Measurements from ENCODE around the gene OBSCN. TPM values are rescaled to one million over a fixed set of nuclear protein-coding genes. Genes with fewer than 3 reads are reported as not detected.

OBSCN gene, protein sequence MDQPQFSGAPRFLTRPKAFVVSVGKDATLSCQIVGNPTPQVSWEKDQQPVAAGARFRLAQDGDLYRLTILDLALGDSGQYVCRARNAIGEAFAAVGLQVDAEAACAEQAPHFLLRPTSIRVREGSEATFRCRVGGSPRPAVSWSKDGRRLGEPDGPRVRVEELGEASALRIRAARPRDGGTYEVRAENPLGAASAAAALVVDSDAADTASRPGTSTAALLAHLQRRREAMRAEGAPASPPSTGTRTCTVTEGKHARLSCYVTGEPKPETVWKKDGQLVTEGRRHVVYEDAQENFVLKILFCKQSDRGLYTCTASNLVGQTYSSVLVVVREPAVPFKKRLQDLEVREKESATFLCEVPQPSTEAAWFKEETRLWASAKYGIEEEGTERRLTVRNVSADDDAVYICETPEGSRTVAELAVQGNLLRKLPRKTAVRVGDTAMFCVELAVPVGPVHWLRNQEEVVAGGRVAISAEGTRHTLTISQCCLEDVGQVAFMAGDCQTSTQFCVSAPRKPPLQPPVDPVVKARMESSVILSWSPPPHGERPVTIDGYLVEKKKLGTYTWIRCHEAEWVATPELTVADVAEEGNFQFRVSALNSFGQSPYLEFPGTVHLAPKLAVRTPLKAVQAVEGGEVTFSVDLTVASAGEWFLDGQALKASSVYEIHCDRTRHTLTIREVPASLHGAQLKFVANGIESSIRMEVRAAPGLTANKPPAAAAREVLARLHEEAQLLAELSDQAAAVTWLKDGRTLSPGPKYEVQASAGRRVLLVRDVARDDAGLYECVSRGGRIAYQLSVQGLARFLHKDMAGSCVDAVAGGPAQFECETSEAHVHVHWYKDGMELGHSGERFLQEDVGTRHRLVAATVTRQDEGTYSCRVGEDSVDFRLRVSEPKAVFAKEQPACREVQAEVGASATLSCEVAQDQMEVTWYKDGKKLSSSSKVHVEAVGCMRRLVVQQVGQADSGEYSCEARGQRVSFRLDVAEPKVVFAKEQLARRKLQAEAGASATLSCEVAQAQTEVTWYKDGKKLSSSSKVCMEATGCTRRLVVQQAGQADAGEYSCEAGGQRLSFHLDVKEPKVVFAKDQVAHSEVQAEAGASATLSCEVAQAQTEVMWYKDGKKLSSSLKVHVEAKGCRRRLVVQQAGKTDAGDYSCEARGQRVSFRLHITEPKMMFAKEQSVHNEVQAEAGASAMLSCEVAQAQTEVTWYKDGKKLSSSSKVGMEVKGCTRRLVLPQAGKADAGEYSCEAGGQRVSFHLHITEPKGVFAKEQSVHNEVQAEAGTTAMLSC (N-terminal part only)
- total RNA-seq = 3.8 and 13.4 TPM in 2 replicates

DNA sequence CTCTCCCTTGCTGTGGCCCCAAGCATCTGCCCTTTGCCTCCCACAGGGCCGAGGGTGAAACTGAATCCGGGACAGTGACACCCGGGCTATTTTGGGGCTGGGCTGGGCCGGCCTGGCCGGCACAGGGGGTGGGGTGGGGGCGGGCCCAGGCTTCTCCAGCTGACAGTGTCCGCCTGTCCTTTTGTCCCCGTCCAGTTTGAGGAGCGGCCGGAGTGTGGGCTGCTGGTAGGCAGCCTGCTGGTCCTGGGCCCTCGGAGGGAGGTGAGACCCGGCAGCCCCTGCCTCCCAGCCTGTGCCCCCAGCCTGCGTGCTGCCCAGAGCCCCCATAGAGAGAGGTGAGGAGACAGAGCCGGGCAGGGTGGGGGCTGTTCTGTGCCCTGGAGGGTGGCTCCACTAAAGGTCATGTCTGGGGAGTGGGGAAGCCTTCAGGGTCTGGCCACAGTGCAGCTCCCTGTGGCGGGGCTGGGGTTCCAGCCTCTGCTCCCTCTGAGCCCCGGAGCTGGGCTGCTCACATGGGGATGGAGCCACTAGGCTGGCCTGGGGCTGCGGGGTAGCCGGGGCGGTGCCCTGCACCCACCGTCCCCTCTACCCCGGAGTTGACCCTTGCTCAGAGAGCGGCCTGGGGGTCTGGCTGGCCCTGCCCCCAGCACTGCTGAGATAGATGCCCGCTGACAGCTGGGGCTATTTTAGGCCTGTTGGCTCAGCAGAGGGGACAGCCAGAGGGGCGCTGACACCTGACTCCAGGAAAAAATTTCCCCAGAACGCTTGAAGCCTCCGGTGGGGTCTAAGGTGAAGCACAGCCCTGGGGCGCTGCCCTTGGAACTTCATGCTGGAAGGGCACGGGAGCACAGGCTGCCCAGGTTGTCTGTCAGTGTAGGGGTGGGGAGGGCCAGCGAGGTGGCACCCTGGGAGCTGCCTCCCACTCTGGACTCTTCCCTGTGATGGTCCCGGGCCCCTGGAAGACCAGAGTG is at the start of gene OBSCN:
Gene OBSCN, plus strand, starts transcription at position 194 of the 971 bp plus-strand sequence. CDS start 3,740 bp downstream, outside the sequence.

DNA sequence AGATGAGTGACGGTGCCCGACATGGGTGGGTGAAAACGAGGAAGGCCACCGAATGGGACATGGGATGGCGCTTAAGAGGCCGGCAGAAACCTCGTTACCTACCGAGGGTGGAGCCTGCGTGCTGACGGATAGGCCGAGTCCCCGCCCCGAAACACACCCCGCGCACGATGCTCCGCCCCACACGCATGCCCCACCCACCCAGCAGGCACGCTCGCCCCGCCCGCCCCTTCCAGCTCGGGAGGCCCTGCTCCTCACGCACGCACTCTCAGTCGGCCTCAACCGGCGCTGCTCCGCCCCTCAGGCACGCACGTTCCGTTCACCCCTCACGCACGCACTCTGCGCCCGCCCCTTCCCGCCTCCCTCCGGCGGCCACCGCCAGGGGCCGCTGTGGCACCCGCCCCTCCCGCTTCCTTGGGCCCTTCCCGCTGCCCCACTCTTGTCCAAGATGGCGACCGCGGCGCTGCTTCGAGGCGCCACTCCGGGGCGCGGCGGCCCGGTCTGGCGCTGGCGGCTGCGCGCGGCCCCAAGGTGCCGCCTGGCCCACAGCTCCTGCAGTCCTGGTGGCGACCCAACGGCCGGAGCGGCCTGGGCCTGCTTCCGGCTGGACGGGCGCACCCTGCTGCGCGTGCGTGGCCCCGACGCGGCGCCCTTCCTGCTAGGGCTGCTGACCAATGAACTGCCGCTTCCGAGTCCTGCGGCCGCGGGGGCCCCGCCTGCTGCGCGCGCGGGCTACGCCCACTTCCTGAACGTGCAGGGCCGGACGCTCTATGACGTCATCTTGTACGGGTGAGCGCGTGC is 42.3 kb upstream of the OBSCN start, which contains the start of gene IBA57:
Gene IBA57, plus strand, starts transcription at position 433 of the 798 bp plus-strand sequence. Its CDS starts 13 bp downstream, at position 446.

DNA sequence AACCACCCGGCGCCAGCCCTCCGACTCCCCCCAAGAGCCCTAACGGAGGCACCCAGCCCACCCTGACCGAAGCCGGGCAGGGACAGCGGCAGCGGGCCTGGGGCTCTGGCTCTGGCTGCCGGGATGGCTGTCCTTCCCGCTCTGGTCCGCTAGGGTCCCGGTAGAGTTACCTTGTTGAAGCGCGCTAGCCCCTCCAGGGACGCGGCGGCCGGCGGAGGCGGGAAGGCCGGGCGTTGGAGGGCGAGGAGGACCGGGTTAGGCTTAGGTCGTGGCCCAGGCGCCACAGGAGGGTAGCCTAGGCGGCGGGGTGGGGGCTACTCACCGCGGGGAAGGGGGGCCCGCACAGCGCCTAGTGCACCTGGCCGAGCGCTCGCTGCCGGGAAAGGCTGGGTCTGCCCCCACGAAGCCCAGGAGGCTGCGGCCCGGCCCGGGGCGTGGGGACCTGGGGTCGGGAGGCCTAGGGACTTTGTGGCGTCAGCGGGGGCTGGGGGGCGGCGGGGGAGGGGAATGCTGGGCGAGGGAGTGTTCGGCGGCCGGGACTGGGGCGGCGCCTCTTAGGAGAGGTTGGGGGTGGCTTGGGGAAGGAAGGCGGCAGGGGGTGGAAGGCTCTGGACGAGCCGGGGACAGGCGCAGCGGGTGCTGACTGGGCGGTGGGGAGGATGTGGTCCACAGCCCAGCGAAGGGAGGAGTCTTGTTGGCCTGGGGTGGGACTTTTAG is 208.5 kb downstream of the OBSCN start, which contains the start of gene TRIM17:
Gene TRIM17, minus strand, starts transcription at position 645 of the 717 bp plus-strand sequence. CDS start 1,789 bp downstream, outside the sequence.

Other genes starting within 250 kb of the OBSCN start
- gene WNT3A, start 201.0 kb upstream of the OBSCN start, total RNA-seq = not detected in 2 replicates
- gene ARF1, start 125.3 kb upstream of the OBSCN start, total RNA-seq = 418 and 444 TPM in 2 replicates
- 10.4 and 28.4 TPM in 2 replicates for gene C1orf35, start 104.7 kb upstream of the OBSCN start, total RNA-seq
- gene MRPL55, start 98.7 kb upstream of the OBSCN start, total RNA-seq = 72.2 and 92.4 TPM in 2 replicates
- 477 and 499 TPM in 2 replicates for gene GUK1, start 67.8 kb upstream of the OBSCN start, total RNA-seq
- 0.38 and 0.86 TPM in 2 replicates for gene GJC2, start 58.1 kb upstream of the OBSCN start, total RNA-seq
- 2.2 and 6.1 TPM in 2 replicates for gene IBA57, start 42.2 kb upstream of the OBSCN start, total RNA-seq
- gene TRIM11, start 198.8 kb downstream of the OBSCN start, total RNA-seq = 29.7 and 39.9 TPM in 2 replicates
- gene TRIM17, start 208.8 kb downstream of the OBSCN start, total RNA-seq = 1.4 TPM in 1 of 2 replicates, not detected in the other